Occipital lobe (tissue), 2 donors: ENCODE data around the gene PDCD1LG2. TPM values are rescaled to one million over a fixed set of nuclear protein-coding genes. Genes with fewer than 3 reads are reported as not detected.
"Not testable (repeated sequence)": the region's sequence is repeated elsewhere in the genome, so short reads cannot be mapped to it uniquely, and the experiment has no call there.

Source experiments
- DNase-seq: peaks from one replicate; lab custom pipeline; 2025; lab: John Stamatoyannopoulos, UW
- total RNA-seq: library from RNA; depleted of rRNA; stranded (reverse); fragments of >200 nt; gene quantifications from one replicate; pipeline ENCODE4 v1.2.3, GENCODE V29; 2014

Gene PDCD1LG2
- 0.62 TPM for total RNA-seq

DNA sequence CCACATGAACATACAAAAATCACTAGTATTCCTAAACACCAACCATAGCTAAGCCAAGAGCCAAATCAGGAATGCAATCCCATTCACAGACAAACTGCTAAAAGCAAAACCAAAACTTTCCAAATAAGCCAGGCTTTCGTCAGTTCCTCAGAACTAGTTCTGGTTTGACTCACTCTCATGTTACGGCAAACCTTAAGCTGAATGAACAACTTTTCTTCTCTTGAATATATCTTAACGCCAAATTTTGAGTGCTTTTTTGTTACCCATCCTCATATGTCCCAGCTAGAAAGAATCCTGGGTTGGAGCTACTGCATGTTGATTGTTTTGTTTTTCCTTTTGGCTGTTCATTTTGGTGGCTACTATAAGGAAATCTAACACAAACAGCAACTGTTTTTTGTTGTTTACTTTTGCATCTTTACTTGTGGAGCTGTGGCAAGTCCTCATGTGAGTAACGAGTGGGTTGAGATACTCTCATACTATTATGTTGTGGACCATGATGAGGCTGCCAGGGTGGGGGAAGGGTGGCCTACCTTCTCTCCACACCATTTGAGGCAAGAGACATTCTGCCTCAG is at the start of gene PDCD1LG2:
TSS of gene PDCD1LG2 (plus strand) at position 172 of the 572 bp plus-strand sequence. CDS start 12,016 bp downstream, outside the sequence.
- DNase-seq, result no peak

DNA sequence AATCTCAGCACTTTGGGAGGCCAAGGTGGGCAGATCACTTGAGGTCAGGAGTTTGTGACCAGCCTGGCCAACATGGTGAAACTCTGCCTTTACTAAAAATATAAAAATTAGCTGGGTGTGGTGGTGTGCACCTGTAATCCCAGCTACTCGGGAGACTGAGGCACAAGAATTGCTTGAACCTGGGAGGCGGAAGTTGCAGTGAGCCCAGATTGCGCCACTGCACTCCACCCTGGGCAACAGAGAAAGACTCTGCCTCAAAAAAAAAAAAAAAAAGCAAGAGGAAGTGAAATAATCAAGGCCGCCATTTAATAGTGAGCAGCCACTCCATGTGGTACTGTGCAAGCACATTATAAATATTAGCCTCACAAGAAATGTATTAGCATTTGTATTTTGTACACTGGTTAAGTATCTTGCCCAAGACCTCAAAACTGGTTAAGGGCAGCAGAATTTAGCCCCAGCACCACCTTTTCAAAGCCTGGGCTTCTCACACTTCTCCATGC is 45.5 kb upstream of the PDCD1LG2 start:
- not testable (repeated sequence) for DNase-seq

- DNase-seq, result no peak
Observed at GRCh38 chr9:5466005-5466404, 44.3 kb upstream of the PDCD1LG2 start.

DNA sequence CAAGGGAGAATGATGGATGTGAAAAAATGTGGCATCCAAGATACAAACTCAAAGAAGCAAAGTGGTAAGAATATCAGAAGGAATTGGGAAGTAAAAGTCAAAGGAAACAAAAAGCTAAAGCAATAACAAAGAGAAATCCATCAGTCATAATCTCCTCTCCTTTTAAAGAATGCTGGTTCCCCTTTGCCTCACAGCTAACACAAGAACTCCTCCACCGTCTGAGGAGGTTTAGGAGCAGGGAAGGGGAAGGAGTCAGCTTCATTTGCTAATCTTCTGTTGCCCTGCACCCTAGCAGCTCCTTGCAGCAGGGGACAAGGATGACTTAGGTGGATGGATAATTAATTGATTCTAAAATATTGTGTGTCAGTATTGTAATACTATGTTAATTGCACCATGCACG is 43.6 kb upstream of the PDCD1LG2 start:
- no peak for DNase-seq

DNA sequence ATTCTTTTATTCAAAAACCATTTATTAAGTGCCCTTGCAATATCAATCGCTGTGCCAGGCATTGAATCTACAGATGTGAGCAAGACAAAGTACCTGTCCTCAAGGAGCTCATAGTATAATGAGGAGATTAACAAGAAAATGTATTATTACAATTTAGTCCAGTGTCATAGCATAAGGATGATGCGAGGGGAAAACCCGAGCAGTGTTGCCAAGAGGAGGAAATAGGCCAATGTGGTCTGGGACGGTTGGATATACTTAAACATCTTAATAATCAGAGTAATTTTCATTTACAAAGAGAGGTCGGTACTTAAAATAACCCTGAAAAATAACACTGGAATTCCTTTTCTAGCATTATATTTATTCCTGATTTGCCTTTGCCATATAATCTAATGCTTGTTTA is 41.5 kb upstream of the PDCD1LG2 start:
- no peak for DNase-seq

DNA sequence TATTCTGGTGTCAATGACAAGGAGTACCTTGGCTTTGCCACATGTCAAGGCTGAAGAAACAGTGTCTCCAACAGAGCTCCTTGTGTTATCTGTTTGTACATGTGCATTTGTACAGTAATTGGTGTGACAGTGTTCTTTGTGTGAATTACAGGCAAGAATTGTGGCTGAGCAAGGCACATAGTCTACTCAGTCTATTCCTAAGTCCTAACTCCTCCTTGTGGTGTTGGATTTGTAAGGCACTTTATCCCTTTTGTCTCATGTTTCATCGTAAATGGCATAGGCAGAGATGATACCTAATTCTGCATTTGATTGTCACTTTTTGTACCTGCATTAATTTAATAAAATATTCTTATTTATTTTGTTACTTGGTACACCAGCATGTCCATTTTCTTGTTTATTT is 40.2 kb upstream of the PDCD1LG2 start:
- no peak for DNase-seq

DNA sequence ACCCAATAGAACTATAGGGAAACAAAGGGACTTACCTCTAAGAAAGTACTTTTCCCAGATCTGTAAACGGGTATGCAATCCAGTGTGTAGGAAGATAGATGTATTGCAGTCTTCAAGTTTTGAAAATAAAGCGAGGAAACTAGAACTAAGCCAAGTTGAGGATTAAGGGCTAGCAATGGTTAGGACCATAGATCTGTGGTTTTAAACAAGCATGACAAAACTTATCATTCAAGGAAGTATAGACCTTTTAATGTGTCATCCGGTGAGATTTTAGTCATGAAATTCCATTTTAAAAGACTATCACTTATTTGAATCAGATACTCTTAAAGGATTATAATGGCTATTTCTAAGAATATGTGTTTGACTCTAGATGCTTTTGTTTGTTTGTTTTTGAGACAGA is 39.5 kb upstream of the PDCD1LG2 start:
- no peak for DNase-seq

GRCh38 chr9:5475611-5476010 is 34.7 kb upstream of the PDCD1LG2 start:
- not testable (repeated sequence) for DNase-seq

DNA sequence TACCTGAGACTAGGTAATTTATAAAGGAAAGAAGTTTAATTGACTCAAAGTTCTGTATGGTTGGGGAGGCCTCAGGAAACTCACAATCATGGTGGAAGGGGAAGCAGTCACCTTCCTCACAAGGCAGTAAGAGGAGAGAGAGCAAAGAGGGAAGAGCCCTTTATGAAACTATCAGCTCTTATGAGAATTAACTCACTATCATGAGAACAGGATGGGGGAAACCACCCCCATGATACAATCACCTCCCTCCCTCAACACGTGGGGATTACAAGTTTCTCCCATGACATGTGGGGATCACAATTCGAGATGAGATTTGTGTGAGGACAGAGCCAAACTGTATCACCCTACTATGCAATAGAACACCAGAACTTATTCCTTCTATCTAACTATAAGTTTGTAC is 32.1 kb upstream of the PDCD1LG2 start:
- no peak for DNase-seq

- DNase-seq, result no peak
Observed at GRCh38 chr9:5479994-5480694, 30.2 kb upstream of the PDCD1LG2 start.

DNA sequence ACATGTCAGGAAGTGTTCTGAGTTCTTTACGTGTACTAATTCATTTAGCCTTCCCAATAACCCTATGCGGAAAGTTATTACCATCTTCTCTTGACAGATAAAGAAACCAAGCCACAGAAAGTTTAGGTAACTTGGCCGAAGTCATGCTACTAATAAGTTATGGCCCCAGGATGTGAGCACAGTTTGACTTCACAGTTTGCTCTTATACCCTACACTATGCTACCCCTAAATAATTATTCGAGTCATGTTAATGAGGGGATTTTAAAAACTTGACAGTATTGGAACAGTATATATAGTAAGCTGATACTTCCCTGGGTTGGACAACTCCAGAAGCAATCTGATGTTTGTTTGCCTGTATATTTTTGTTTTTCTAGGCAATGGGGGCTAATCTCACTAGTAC is 29.4 kb upstream of the PDCD1LG2 start:
- no peak for DNase-seq

GRCh38 chr9:5481322-5482040 is 28.9 kb upstream of the PDCD1LG2 start:
- no peak for DNase-seq

DNA sequence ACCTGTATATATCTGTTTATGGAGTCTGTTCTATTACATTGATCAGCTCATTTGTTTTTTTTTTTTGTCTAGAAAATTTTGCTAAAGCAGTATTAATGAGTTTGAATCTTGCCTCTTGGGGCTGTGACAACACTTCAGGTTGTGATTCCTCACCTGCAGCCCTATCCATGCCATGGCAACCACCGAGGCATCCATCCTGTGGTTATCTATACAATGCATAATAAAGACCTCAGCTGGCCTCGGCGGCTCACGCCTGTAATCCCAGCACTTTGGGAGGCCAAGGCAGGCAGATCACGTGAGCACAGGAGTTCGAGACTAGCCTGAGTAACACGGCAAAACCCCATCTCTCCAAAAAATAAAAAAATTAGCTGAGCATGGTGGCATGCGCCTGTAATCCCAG is 28.1 kb upstream of the PDCD1LG2 start:
- DNase-seq, result no peak

- DNase-seq, result no peak
Observed at GRCh38 chr9:5483306-5483705, 27.0 kb upstream of the PDCD1LG2 start.

GRCh38 chr9:5485378-5486085 is 24.8 kb upstream of the PDCD1LG2 start:
- DNase-seq, result no peak

DNA sequence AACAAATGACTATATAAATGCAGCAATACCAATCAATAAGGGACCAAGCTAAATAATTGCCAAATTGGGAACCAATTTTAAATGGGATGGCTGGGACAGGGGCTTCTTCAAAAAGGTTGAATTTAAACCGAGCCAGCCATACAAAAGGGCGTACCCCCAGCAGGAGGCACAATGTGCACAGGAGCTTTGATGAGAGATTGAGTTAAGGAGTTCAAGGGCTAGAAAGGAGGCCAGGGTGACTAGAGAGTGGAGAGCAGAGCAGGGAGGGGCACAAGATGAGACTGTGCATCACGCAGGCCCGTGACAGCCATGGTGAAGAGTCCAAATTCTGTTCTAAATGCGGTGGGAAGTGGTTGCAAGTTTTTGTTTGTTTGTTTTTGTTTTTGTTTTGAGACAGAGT is 23.3 kb upstream of the PDCD1LG2 start:
- no peak for DNase-seq

- no peak for DNase-seq
Observed at GRCh38 chr9:5488221-5489008, 21.9 kb upstream of the PDCD1LG2 start.

GRCh38 chr9:5489630-5490490 is 20.5 kb upstream of the PDCD1LG2 start:
- no peak for DNase-seq

- DNase-seq, result no peak
Observed at GRCh38 chr9:5492965-5493678, 17.2 kb upstream of the PDCD1LG2 start.
